ENCODE data around the gene TSPEAR.

Gene TSPEAR

DNA sequence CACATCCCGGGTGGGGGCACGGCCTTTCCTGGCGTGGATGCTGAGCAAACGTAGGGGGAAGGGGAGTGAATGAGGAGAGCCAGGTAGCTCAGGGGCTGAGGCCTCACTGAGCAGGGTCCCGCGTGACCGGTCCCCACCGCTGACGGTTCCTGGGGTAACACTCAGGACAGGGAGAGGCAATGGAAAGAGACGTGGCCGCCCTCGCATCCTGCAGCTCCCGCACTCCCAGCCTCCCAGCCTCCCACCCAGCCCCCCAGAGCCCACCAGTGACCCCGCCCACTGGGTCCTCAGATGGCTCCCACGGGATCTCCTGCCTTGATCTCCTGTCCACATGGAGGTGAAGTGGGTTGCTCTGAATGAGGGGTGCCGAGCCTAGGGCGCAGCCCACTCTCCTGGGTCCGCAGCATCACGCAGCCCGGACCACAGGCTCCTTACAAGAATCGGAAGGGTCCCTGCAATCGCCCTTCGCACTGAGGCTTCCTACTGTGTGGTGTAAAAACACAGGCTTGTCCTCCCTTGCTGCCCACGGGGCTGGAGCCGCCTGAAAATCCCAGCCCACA, 2.4 kb downstream of the TSPEAR start:
- TF ChIP-seq, protein P1, sequence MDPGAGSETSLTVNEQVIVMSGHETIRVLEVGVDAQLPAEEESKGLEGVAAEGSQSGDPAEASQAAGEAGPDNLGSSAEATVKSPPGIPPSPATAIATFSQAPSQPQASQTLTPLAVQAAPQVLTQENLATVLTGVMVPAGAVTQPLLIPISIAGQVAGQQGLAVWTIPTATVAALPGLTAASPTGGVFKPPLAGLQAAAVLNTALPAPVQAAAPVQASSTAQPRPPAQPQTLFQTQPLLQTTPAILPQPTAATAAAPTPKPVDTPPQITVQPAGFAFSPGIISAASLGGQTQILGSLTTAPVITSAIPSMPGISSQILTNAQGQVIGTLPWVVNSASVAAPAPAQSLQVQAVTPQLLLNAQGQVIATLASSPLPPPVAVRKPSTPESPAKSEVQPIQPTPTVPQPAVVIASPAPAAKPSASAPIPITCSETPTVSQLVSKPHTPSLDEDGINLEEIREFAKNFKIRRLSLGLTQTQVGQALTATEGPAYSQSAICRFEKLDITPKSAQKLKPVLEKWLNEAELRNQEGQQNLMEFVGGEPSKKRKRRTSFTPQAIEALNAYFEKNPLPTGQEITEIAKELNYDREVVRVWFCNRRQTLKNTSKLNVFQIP (CRISPR knock-in tag; IDR thresholded peaks at IDR 0.05; ENCODE audit: borderline replicate concordance, low read depth), result no peak
- TF ChIP-seq BACH2 (CRISPR knock-in tag; IDR thresholded peaks at IDR 0.05; ENCODE audit: borderline replicate concordance) (no peak), RARB (CRISPR knock-in tag; IDR thresholded peaks at IDR 0.05) (no peak), GLIS3 (CRISPR knock-in tag; IDR thresholded peaks at IDR 0.05) (no peak), ZFP30 (CRISPR knock-in tag; IDR thresholded peaks at IDR 0.05) (no peak), ESRRG (CRISPR knock-in tag; IDR thresholded peaks at IDR 0.05) (no peak), TOX (CRISPR knock-in tag; IDR thresholded peaks at IDR 0.05; ENCODE audit: borderline replicate concordance) (no peak), OSR1 (CRISPR knock-in tag; IDR thresholded peaks at IDR 0.05) (no peak), PPARA (CRISPR knock-in tag; IDR thresholded peaks at IDR 0.05; ENCODE audit: borderline replicate concordance) (no peak), TCF4 (CRISPR knock-in tag; IDR thresholded peaks at IDR 0.05; ENCODE audit: borderline replicate concordance) (no peak), CSDC2 (CRISPR knock-in tag; IDR thresholded peaks at IDR 0.05) (no peak), ZFP3 (CRISPR knock-in tag; IDR thresholded peaks at IDR 0.05) (no peak), ARNTL (CRISPR knock-in tag; IDR thresholded peaks at IDR 0.05; ENCODE audit: borderline replicate concordance, low read depth) (no peak), ISL1 (CRISPR knock-in tag; IDR thresholded peaks at IDR 0.05) (no peak)
- TF ChIP-seq, protein P2, sequence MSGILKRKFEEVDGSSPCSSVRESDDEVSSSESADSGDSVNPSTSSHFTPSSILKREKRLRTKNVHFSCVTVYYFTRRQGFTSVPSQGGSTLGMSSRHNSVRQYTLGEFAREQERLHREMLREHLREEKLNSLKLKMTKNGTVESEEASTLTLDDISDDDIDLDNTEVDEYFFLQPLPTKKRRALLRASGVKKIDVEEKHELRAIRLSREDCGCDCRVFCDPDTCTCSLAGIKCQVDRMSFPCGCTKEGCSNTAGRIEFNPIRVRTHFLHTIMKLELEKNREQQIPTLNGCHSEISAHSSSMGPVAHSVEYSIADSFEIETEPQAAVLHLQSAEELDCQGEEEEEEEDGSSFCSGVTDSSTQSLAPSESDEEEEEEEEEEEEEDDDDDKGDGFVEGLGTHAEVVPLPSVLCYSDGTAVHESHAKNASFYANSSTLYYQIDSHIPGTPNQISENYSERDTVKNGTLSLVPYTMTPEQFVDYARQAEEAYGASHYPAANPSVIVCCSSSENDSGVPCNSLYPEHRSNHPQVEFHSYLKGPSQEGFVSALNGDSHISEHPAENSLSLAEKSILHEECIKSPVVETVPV (CRISPR knock-in tag; IDR thresholded peaks at IDR 0.05), result no peak
- TF ChIP-seq, protein P3, sequence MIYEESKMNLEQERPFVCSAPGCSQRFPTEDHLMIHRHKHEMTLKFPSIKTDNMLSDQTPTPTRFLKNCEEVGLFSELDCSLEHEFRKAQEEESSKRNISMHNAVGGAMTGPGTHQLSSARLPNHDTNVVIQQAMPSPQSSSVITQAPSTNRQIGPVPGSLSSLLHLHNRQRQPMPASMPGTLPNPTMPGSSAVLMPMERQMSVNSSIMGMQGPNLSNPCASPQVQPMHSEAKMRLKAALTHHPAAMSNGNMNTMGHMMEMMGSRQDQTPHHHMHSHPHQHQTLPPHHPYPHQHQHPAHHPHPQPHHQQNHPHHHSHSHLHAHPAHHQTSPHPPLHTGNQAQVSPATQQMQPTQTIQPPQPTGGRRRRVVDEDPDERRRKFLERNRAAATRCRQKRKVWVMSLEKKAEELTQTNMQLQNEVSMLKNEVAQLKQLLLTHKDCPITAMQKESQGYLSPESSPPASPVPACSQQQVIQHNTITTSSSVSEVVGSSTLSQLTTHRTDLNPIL (CRISPR knock-in tag; IDR thresholded peaks at IDR 0.05; ENCODE audit: low read depth), result no peak
- TF ChIP-seq, protein P4, sequence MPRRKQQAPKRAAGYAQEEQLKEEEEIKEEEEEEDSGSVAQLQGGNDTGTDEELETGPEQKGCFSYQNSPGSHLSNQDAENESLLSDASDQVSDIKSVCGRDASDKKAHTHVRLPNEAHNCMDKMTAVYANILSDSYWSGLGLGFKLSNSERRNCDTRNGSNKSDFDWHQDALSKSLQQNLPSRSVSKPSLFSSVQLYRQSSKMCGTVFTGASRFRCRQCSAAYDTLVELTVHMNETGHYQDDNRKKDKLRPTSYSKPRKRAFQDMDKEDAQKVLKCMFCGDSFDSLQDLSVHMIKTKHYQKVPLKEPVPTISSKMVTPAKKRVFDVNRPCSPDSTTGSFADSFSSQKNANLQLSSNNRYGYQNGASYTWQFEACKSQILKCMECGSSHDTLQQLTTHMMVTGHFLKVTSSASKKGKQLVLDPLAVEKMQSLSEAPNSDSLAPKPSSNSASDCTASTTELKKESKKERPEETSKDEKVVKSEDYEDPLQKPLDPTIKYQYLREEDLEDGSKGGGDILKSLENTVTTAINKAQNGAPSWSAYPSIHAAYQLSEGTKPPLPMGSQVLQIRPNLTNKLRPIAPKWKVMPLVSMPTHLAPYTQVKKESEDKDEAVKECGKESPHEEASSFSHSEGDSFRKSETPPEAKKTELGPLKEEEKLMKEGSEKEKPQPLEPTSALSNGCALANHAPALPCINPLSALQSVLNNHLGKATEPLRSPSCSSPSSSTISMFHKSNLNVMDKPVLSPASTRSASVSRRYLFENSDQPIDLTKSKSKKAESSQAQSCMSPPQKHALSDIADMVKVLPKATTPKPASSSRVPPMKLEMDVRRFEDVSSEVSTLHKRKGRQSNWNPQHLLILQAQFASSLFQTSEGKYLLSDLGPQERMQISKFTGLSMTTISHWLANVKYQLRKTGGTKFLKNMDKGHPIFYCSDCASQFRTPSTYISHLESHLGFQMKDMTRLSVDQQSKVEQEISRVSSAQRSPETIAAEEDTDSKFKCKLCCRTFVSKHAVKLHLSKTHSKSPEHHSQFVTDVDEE (CRISPR knock-in tag; IDR thresholded peaks at IDR 0.05), result no peak
- no peak for ATAC-seq

DNA sequence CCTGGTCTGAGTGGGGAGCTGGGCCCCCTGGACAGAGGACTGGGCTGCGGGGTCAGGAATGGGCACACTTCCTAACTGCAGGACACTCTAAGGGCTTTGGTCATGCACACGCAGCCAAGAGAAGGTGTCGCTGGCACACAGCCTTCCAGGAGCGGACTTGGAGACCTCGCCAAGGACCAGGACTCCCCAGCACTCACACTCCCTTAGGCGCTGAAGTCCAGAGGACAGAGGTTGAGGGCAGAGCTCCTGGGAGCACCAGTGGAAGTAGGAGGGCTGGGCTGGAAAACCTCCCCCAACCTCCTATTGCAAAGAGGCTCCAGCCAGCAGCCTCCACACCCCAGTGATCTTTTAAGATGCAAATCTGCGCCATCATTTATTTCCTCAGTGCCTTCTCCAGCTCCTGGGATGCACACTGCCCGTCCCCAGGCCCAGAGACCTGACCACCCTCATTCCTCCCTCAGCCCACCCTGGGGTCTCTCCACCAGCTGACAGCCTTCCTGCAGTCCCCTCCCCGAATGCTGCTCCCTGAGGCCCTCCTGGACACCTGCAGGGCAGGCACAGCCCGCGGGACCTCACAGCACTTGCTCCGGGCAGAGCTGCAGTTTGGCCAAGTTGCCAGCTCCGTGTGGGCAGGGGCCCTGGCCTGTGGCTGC, 3.0 kb downstream of the TSPEAR start:
- no peak for ATAC-seq

DNA sequence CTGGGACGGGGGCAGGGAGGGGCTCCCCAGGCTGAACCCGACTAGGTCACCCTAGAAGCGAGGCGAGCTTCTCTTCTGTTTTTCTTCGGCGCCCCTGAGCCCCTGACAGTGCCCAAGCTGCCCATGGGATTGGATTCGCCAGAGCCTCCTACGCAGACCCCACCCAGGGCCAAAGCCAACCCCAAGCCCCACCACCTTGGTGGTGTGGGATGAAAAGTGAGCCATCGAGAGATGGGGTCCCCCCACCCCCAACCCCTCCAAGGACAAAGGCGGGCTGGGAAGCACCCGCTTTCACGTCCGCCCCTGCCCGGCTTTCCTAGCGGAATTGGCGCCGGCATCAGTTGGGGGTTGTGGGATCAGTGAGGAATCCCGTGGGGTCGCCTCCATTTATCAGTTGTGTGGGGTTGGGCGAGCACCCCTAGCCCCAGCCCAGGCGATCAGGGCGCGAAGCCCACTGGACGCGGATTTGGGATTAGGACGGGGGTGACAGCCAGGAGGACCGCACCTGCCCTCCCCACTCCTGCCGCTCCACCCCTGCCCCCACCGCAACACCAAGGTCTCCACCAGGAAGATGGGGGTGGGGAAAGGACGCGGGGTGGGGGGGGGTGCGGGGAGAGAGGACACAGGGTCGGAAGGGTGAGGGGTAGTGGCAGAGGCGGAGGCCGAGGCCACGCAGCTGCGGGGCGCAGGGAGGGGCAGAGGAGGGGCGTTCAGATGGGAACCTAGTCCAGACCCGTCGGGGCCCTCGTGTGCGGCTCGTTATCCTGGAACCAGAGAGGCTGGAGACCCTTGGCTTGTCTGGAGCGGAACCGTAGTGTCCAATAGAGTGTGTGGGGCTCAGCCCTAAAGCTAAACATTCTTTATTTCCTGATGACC, 4.4 kb downstream of the TSPEAR start:
- ATAC-seq, result no peak
- TF ChIP-seq ARNTL (CRISPR knock-in tag; IDR thresholded peaks at IDR 0.05; ENCODE audit: borderline replicate concordance, low read depth) (no peak), ZNF565 (CRISPR knock-in tag; conservative IDR thresholded peaks at IDR 0.05; ENCODE audit: low read depth) (no peak), ISL1 (CRISPR knock-in tag; IDR thresholded peaks at IDR 0.05) (no peak), OSR1 (CRISPR knock-in tag; IDR thresholded peaks at IDR 0.05) (no peak), TCF4 (CRISPR knock-in tag; IDR thresholded peaks at IDR 0.05; ENCODE audit: borderline replicate concordance) (no peak), ZNF8 (CRISPR knock-in tag; IDR thresholded peaks at IDR 0.05) (no peak), ZNF70 (CRISPR knock-in tag; IDR thresholded peaks at IDR 0.05) (no peak), ZFP3 (CRISPR knock-in tag; IDR thresholded peaks at IDR 0.05) (no peak)
- TF ChIP-seq, protein P2 (CRISPR knock-in tag; IDR thresholded peaks at IDR 0.05), result no peak

More for the DNA sequence above, 3.0 kb downstream of the TSPEAR start:
- no peak for TF ChIP-seq ZC3H10 (CRISPR knock-in tag; IDR thresholded peaks at IDR 0.05)

Measured in SK-N-SH treated with all-trans-retinoic acid at 6 μM for 48 hours (cell line).